Pancreas (tissue), 10 donors: ENCODE measurements around the gene SLC35A2. TPM values are rescaled to one million over a fixed set of nuclear protein-coding genes. Genes with fewer than 3 reads are reported as not detected.

Experiments
- ATAC-seq, 4 donors: fragments of 200-7000 bp; cut with Tn5 transposase; one replicate each; pipeline versions ENCODE4 v1.8.0 to v1.9.1; 2020; ENCODE audit warnings: mild to moderate bottlenecking in 4 of 4, moderate library complexity in 4 of 4
- DNase-seq, 6 donors: peaks; one replicate each; pipeline ENCODE4 v3.0.0-alpha.2; 2020
- FAIRE-seq: peaks from 2 replicates; lab custom pipeline; 2012; peaks lifted over from hg19 to GRCh38; lab: Jason Lieb, UNC
- H3K27ac ChIP-seq, 4 donors: fragments of 200-600 bp; sonication (generic); 1 replicate in 3 of 4; 2 replicates in 1 of 4; pipeline versions ENCODE4 v1.5.0 to v1.8.0; 2020
- H3K27me3 ChIP-seq, 4 donors: fragments of 200-600 bp; one replicate each; pipeline ENCODE4 v1.8.0; 2021
- H3K36me3 ChIP-seq, 3 donors: fragments of 200-600 bp; sonication (generic) in 1 of 3; one replicate each; pipeline versions ENCODE4 v1.5.0 to v1.8.0; 2020 to 2021
- H3K4me1 ChIP-seq, 3 donors: fragments of 200-600 bp; one replicate each; pipeline ENCODE4 v1.8.0; 2021
- H3K4me3 ChIP-seq, 4 donors: fragments of 200-600 bp; sonication (generic) in 2 of 4; one replicate each; pipeline versions ENCODE4 v1.5.0 to v1.8.0; 2020 to 2021
- H3K9me3 ChIP-seq, 4 donors: fragments of 200-600 bp; one replicate each; pipeline ENCODE4 v1.8.0; 2021
- WGBS, 2 donors: extraction: QIAGEN DNeasy Blood & Tissue Kit; methylation state at CpG; one replicate each; pipeline ENCODE4 v1.1.7; 2013; 5-methylcytosine and 5-hydroxymethylcytosine counted together
- intact Hi-C, 3 donors: fragments of 100-400 bp; cut with DNase I; formaldehyde crosslinking; loops; one replicate each; pipeline versions ENCODE4 v1.11.1 to v1.14.2; 2022
- polyA plus RNA-seq, 2 donors: library from polyadenylated mRNA; stranded (reverse); fragments of 200-250 nt; gene quantifications; one replicate each; pipeline ENCODE4 v1.2.3, GENCODE V29; 2013
- total RNA-seq, 6 donors: library from RNA; stranded (reverse); fragmentation: NEBNext Ultra II Directional in 4 of 6; extraction: Animal tissue kit (Norgen Biotek cat#: 25700) in 4 of 6; gene quantifications; one replicate each; pipeline versions ENCODE4 v1.2.1 to v1.2.4, GENCODE V29; 2021 to 2023
- TF ChIP-seq, protein P1 (sequence below), 4 donors: fragments of 200-600 bp; sonication (generic) in 3 of 4; IDR thresholded peaks; one replicate each; pipeline versions ENCODE4 v1.5.0 to v1.8.0; 2021; ENCODE audit warnings: antibody characterized with exemption in 4 of 4
- donor health status: healthy with polysubstance abuse.
- donor health status: DM: no; HTN: no; CAD: no; lungs with moderate emphysema.
- donor health status: DM: no; HTN: no; CAD: no.
- donor health status: control.
- donor health status: control.
- donor health status: Bipolar disorder and iron deficiency.
- donor health status: DM: yes; HTN: yes; CAD: no.
- donor health status: DM: no; HTN: no; CAD: no.
- donor health status: DM: no; HTN: no; CAD: no.
- donor health status: DM: yes; HTN: yes; CAD: no.

SLC35A2 gene
- total and polyA plus RNA-seq, 8 donors: 7.1 to 20.6 (median 14.6) TPM

DNA sequence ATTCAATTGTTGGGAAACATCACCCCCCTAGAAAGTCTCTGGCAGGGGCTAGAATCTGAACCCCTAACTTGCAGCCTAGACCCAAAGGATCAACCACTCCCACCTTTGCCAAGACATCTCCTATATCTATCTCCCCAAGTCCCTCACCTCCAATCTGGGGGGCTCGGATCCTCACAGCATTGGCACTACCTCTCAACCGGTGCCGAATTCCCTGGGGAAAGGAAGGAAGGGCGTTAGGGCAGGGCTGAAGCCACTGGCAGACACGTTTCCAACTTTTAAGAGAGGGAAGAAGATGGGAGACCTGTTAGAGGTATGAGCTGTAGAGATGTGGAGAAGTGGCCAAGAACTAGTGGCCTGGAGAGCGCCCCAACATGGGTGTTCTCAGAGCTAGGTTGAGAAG, 16.6 kb downstream of the SLC35A2 start:
- H3K27ac ChIP-seq: no peak overlapping the region
- H3K27me3 ChIP-seq: no peaks in the 10 kb centered on the region
- WGBS, 2 donors: 72 to 86% methylated on average over 6 of the region's 6 CpGs
- H3K36me3 ChIP-seq: no peaks in the 10 kb centered on the region
- TF ChIP-seq, protein P1, sequence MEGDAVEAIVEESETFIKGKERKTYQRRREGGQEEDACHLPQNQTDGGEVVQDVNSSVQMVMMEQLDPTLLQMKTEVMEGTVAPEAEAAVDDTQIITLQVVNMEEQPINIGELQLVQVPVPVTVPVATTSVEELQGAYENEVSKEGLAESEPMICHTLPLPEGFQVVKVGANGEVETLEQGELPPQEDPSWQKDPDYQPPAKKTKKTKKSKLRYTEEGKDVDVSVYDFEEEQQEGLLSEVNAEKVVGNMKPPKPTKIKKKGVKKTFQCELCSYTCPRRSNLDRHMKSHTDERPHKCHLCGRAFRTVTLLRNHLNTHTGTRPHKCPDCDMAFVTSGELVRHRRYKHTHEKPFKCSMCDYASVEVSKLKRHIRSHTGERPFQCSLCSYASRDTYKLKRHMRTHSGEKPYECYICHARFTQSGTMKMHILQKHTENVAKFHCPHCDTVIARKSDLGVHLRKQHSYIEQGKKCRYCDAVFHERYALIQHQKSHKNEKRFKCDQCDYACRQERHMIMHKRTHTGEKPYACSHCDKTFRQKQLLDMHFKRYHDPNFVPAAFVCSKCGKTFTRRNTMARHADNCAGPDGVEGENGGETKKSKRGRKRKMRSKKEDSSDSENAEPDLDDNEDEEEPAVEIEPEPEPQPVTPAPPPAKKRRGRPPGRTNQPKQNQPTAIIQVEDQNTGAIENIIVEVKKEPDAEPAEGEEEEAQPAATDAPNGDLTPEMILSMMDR (IDR thresholded peaks at IDR 0.05): no peak
- no peak overlapping the region for H3K4me3 ChIP-seq
- no peaks in the 10 kb centered on the region for H3K9me3 ChIP-seq
- FAIRE-seq (no peak), ATAC-seq (no peak), DNase-seq (peak in 1 of 6 donors; percentile 8)
- intact Hi-C loops: no loop called here
- H3K4me1 ChIP-seq: peaks cover 0 to 3% (median 0%) of the 10 kb centered on the region in 3 donors

DNA sequence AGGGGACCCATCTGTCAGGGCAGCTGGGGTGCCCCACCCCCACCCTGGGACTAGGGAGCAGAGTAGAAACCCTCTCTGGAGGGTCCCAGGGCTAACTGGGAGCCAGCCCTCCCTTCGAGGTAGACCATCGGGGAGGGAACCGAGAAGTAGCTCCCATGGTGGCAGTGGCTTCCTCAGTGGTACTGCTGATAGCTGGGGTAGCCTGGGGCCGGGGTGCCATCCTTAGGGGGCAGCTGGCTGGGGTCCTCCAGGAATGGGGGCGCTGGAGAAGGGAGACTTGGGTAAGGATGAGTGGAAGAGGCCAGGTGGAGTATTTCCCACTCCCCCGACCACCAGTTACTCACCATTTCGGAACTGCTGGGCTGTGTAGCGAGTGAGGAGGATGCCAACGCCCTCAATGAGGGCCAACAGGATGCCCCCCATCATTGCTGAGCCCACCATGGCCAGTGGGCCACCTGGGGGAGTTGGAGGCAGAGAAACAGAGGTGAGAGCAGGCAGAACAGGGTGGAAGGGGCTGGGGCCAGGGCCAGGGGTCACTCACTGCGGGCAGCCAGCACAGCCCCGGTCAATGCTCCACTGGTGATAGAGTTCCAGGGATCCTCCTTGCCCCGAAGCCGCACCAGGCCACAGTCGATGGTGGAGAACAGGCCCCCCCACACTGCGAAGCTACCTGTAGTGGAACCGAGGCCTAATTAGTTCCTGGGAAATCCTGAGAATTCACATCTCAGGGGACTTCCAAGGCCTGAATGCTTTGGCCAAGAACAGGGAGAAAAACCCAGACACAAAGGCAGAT, 17.7 kb downstream of the SLC35A2 start:
- ATAC-seq (no peak), DNase-seq (peak in 2 of 6 donors; percentile 11 to 62), FAIRE-seq (no peak)
- Histone ChIP-seq H3K27me3 (no peaks in the 10 kb centered on the region), H3K4me1 (peaks cover 0 to 3% (median 0%) of the 10 kb centered on the region in 3 donors), H3K4me3 (no peak overlapping the region), H3K27ac (no peak overlapping the region), H3K36me3 (no peaks in the 10 kb centered on the region), H3K9me3 (no peaks in the 10 kb centered on the region)
- intact Hi-C loops: no loop called here
- TF ChIP-seq, protein P1 (IDR thresholded peaks at IDR 0.05): no peak
- 68 to 85% methylated on average over 15 to 16 of the region's 16 CpGs for WGBS, 2 donors

DNA sequence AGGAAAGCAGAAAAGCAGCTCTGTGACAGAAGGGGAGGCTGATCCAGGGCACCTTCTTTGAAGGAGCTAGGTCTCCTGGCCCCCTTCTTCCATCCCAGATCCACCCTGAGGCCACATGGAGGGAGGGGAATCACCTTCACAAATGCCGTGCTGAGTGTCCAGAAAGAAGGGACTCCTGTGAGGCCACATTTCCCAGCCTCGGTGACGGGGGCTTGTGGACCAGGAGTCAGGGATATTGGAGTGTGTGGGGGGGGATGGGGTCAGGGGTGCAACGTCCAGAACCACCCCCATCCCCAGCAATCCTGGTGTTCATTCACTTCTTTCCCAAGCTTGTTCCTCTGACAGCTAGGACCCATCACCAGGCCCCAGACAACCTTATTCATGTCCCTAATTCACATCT, 18.6 kb downstream of the SLC35A2 start:
- DNase-seq: peak in 1 of 6 donors; percentile 7
- Histone ChIP-seq H3K36me3 (no peaks in the 10 kb centered on the region), H3K27me3 (no peaks in the 10 kb centered on the region), H3K4me1 (peaks cover 0 to 3% (median 0%) of the 10 kb centered on the region in 3 donors), H3K4me3 (no peak overlapping the region), H3K27ac (no peak overlapping the region), H3K9me3 (no peaks in the 10 kb centered on the region)
- intact Hi-C loops: no loop called here
- TF ChIP-seq, protein P1 (IDR thresholded peaks at IDR 0.05): no peak
- FAIRE-seq: no peak
- WGBS, 2 donors: 61 to 78% methylated on average over 4 of the region's 4 CpGs
- no peak for ATAC-seq

DNA sequence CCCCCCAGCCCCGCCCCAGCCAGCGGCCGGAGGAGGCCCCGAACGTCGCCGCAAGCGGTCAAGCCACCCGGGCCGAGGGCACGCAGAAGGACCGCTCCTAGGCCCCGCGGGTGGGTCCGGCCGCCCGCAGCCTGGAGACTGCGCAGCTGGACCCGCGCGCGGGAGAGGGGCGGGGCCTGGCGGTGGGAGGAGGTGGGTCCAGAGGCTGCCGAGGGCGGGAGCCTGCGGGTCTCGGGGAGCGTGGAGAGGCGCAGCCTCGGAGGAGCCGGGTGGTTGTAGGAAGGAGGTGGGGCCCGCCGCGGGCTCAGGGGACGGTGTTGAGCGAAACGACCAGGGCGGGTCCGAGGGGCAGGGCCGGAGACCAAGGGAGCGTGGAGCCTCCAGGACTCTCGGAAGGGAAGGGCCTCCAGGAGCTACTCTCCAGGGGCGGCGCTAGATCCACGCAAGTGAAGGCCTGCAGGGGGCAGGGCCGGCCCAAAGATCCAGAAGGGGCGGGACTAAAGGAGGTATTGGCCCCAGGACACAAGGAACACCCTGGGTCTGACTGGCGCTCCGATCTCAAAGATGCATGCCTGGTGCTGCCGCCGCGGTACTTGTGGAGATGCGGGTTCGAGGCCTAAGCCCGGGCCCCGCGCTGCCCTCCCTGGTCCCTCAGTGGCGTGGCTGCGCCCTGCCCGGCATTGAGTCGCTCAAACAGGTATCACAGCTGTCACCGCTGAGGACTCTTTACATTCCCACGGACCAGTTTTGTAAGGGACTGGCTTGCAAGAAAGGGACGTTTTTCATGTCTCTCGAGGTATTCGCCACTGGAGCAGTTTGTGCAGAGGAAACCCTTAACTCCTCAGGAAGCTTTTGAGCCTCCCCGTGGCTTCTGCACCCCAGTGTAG, 19.8 kb downstream of the SLC35A2 start:
- DNase-seq (peak; percentile 83 to 93 (median 86)), FAIRE-seq (no peak), ATAC-seq (peak; percentile 91 to 96 (median 94))
- Histone ChIP-seq H3K4me1 (peaks cover 0 to 3% (median 0%) of the 10 kb centered on the region in 3 donors), H3K4me3 (peak overlapping the region; percentile 27 to 57 (median 42)), H3K27me3 (no peaks in the 10 kb centered on the region), H3K36me3 (no peaks in the 10 kb centered on the region), H3K27ac (peak overlapping the region; percentile 49 to 61 (median 56)), H3K9me3 (no peaks in the 10 kb centered on the region)
- intact Hi-C loops: no loop called here
- TF ChIP-seq, protein P1 (IDR thresholded peaks at IDR 0.05): peak; percentile 16 to 41 (median 22)
- WGBS, 2 donors: 1 to 30% methylated on average over 62 to 68 of the region's 68 CpGs
